Gastrocnemius medialis (tissue), 4 donors: ENCODE results near the gene ZNG1A. TPM values are rescaled to one million over a fixed set of nuclear protein-coding genes. Genes with fewer than 3 reads are reported as not detected.
A peak's percentile ranks its signal among the peaks of the same experiment; 100 is the strongest.
"Not testable (repeated sequence)": the region's sequence is repeated elsewhere in the genome, so short reads cannot be mapped to it uniquely, and the experiment has no call there.

Experiments used
- ATAC-seq, 2 donors: fragments of 150-250 bp; one replicate each; pipeline ENCODE4 v1.9.1; 2016
- DNase-seq, 2 donors: peaks; one replicate each; pipeline ENCODE4 v3.0.0-alpha.2; 2019
- H3K27ac ChIP-seq, 4 donors: fragments of 200-600 bp; sonication (generic); 1 replicate in 1 of 4; 2 replicates in 3 of 4; pipeline ENCODE4 v1.5.1; 2016 to 2018; ENCODE audit warnings: mild to moderate bottlenecking in 2 of 4, moderate library complexity in 1 of 4
- H3K27me3 ChIP-seq, 3 donors: fragments of 200-600 bp; sonication (generic) in 2 of 3; 1 replicate in 1 of 3; 2 replicates in 2 of 3; pipeline versions ENCODE4 v1.5.1 to v1.6.0; 2016 to 2019; ENCODE audit warnings: mild to moderate bottlenecking in 1 of 3, moderate library complexity in 1 of 3
- H3K36me3 ChIP-seq, 2 donors: fragments of 200-600 bp; sonication (generic) in 1 of 2; one replicate each; pipeline ENCODE4 v1.5.1; 2017 to 2018
- H3K4me1 ChIP-seq, 2 donors: fragments of 200-600 bp; sonication (generic) in 1 of 2; one replicate each; pipeline ENCODE4 v1.5.1; 2016 to 2017; ENCODE audit warnings: mild to moderate bottlenecking in 2 of 2
- H3K4me3 ChIP-seq, 4 donors: fragments of 200-600 bp; sonication (generic) in 3 of 4; 1 replicate in 1 of 4; 2 replicates in 3 of 4; pipeline ENCODE4 v1.5.1; 2016 to 2019; ENCODE audit warnings: mild to moderate bottlenecking in 2 of 4
- H3K9me3 ChIP-seq, 3 donors: fragments of 200-600 bp; sonication (generic) in 2 of 3; 1 replicate in 1 of 3; 2 replicates in 2 of 3; pipeline ENCODE4 v1.5.1; 2016 to 2019
- CTCF ChIP-seq, 5 experiments: fragments of 450-650 bp in 3 of 5; fragments of 200-600 bp in 2 of 5; sonication (generic) in 2 of 5; IDR thresholded peaks in 4 of 5; conservative IDR thresholded peaks in 1 of 5; 1 replicate in 4 of 5; 2 replicates in 1 of 5; pipeline ENCODE4 v1.5.1; 2016 to 2019; ENCODE audit warnings: antibody characterized with exemption in 5 of 5, mild to moderate bottlenecking in 3 of 5, moderate library complexity in 3 of 5
- POLR2A ChIP-seq, 2 donors: fragments of 450-650 bp; IDR thresholded peaks; one replicate each; pipeline ENCODE4 v1.6.1; 2017; ENCODE audit warnings: antibody characterized with exemption in 2 of 2, mild to moderate bottlenecking in 2 of 2, moderate library complexity in 2 of 2
- in situ Hi-C, 4 donors: fragments of 200-750 bp; cut with MboI; loops; one replicate each; pipeline versions ENCODE4 v1.15.0 to v1.8.0; 2017; ENCODE audit warnings: low sequenced_read_pairs in 4 of 4
- intact Hi-C: fragments of 100-400 bp; cut with DNase I; formaldehyde crosslinking; loops from one replicate; pipeline ENCODE4 v1.15.1; 2023; ENCODE audit warnings: low total_unique reads
- total RNA-seq, 4 donors: library from RNA; depleted of rRNA; stranded (reverse); fragments of >200 nt; gene quantifications; one replicate each; pipeline versions ENCODE4 v1.1.0 to v1.2.3, GENCODE V29; 2016

ZNG1A gene
- total RNA-seq, 4 donors from 2014 or later = 8.6 to 28.2 (median 20.8) TPM

DNA sequence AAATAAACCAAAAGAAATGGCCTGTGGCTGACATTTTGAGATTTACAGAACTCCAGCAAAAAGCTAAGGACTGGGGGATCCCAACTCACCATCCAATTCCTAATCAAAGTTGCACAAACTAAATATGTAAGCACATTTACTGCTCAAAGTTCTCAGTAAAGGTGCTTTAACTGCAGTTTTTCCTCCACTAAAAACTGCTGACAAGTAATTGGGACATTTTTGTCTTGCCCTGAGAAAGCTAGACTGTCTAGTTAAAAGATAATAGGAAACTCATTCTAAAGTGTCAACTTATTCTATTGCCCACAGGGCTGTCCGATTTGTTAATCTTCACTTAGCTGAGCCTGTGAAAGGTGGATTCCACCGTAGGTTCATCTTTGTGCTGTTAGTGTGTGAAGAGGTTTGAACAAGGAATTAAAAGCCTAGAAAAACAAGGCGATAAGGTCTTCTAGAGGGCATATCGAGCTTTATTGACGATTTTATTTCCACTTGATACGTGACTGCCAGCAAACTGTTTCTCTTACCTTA is 36.8 kb upstream of the ZNG1A start:
- H3K4me1 ChIP-seq = peaks cover 0 to 4% of the 10 kb centered on the region in 2 donors
- DNase-seq (no peak), ATAC-seq (no peak)
- H3K27me3 ChIP-seq = peaks cover 0 to 11% (median 0%) of the 10 kb centered on the region in 3 donors
- H3K9me3 ChIP-seq = no peaks in the 10 kb centered on the region
- H3K4me3 ChIP-seq = peak overlapping the region; percentile 53 to 67 (median 60)
- peak overlapping the region in 2 of 4 donors; percentile 43 to 70 for H3K27ac ChIP-seq
- intact Hi-C loops (no loop called here), in situ Hi-C loops (no loop called here)
- no peaks in the 10 kb centered on the region for H3K36me3 ChIP-seq
- TF ChIP-seq CTCF (IDR thresholded peaks at IDR 0.05 in 4 of 5, conservative IDR thresholded peaks at IDR 0.05 in 1 of 5) (no peak), POLR2A (IDR thresholded peaks at IDR 0.05) (no peak)

DNA sequence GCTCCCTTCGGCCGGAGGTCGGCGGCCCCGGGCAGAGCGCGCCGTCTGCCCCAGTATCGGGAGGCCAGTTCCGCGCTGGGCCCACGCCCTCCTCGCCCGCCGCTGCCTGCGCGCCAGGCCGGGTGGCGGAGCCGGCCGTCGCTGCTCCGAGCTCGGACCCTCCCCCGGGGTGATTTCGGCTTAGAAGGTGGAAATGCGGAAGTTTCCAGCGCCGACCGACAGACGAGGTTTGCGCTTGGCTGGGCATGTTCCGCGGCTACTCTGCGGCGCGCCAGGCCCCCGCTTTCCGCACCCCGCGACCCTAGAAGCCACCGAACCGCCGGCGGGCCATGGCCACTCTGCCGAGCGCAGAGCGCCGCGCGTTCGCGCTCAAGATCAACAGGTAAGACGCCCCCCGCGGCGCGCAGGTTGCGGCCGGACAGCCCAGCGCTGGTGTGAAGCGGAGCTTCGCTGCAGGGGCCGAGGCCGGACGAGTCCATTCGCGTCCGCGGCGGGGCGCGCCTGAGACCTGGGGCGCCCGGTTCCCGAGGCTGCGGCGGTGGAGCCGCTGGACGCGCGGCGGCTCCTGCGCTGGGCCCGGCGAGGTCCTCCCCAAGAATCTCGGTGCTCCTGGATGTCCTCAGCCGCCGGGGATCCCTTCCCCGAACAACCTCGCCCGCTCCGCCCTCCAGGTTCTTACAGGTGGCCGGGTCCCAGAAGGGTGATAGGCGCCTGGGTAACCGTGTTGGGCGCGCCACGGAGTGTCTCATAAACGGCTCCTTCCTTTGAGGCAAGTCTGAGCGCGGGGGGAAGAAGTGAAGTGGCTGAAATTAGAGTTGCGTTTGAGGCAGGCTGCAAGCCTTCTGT is 36.0 kb upstream of the ZNG1A start, which contains the start of gene DOCK8:
DOCK8 (plus strand) TSS at position 218 of the 846 bp plus-strand sequence; CDS start at position 330, 112 bp downstream.
- ATAC-seq = peak; percentile 45 to 53
- no peaks in the 10 kb centered on the region for H3K9me3 ChIP-seq
- peaks cover 0 to 4% of the 10 kb centered on the region in 2 donors for H3K4me1 ChIP-seq
- intact Hi-C loops (no loop called here), in situ Hi-C loops (no loop called here)
- peaks cover 0 to 11% (median 0%) of the 10 kb centered on the region in 3 donors for H3K27me3 ChIP-seq
- no peaks in the 10 kb centered on the region for H3K36me3 ChIP-seq
- no peak for TF ChIP-seq POLR2A (IDR thresholded peaks at IDR 0.05)
- peak in 2 of 5 experiments; percentile 25 to 26 for TF ChIP-seq CTCF (IDR thresholded peaks at IDR 0.05 in 4 of 5, conservative IDR thresholded peaks at IDR 0.05 in 1 of 5)
- peak; percentile 19 to 27 for DNase-seq
- H3K4me3 ChIP-seq = peak within 1 kb of the TSS; percentile 53 to 67 (median 60)
- peak within 1 kb of the TSS; percentile 43 to 70 (median 54) for H3K27ac ChIP-seq

GRCh38 chr9:214351-214647 is 35.4 kb upstream of the ZNG1A start:
- in situ Hi-C loops = no loop called here
- H3K4me1 ChIP-seq = peaks cover 0 to 4% of the 10 kb centered on the region in 2 donors
- peak overlapping the region; percentile 43 to 70 (median 54) for H3K27ac ChIP-seq
- H3K36me3 ChIP-seq = no peaks in the 10 kb centered on the region
- H3K27me3 ChIP-seq = peaks cover 0 to 11% (median 0%) of the 10 kb centered on the region in 3 donors
- DNase-seq (no peak), ATAC-seq (no peak)
- no peaks in the 10 kb centered on the region for H3K9me3 ChIP-seq
- TF ChIP-seq POLR2A (IDR thresholded peaks at IDR 0.05) (no peak), CTCF (IDR thresholded peaks at IDR 0.05 in 4 of 5, conservative IDR thresholded peaks at IDR 0.05 in 1 of 5) (no peak)
- intact Hi-C loops = no loop called here
- H3K4me3 ChIP-seq = peak overlapping the region; percentile 53 to 67 (median 60)

- ATAC-seq, H3K36me3 ChIP-seq, intact Hi-C loops, H3K9me3 ChIP-seq, H3K27ac ChIP-seq, H3K4me1 ChIP-seq, DNase-seq, in situ Hi-C loops: not testable (repeated sequence)
- Histone ChIP-seq H3K4me3 (peak overlapping the region in 3 of 4 donors; percentile 53 to 67 (median 58)), H3K27me3 (peaks cover 0 to 11% (median 0%) of the 10 kb centered on the region in 3 donors)
Measured at GRCh38 chr9:213901-214300, 35.0 kb upstream of the ZNG1A start.

- Histone ChIP-seq H3K36me3 (no peaks in the 10 kb centered on the region), H3K27ac (peak overlapping the region in 3 of 4 donors; percentile 8 to 52 (median 19))
- no peak for ATAC-seq
Measured at GRCh38 chr9:212297-212696, 33.4 kb upstream of the ZNG1A start.

More at GRCh38 chr9:212297-212696, 33.4 kb upstream of the ZNG1A start:
- peaks cover 0 to 4% of the 10 kb centered on the region in 2 donors for H3K4me1 ChIP-seq
- H3K4me3 ChIP-seq = no peak overlapping the region
- in situ Hi-C loops (no loop called here), intact Hi-C loops (no loop called here)
- peaks cover 0 to 11% (median 0%) of the 10 kb centered on the region in 3 donors for H3K27me3 ChIP-seq
- no peaks in the 10 kb centered on the region for H3K9me3 ChIP-seq
- DNase-seq = no peak
- no peak for TF ChIP-seq POLR2A (IDR thresholded peaks at IDR 0.05)
- TF ChIP-seq CTCF (IDR thresholded peaks at IDR 0.05 in 4 of 5, conservative IDR thresholded peaks at IDR 0.05 in 1 of 5) = no peak
